ENCODE data around the gene HOXC11. TPM values are rescaled to one million over a fixed set of nuclear protein-coding genes. Genes with fewer than 3 reads are reported as not detected.

The HOXC11 gene
- total and polyA plus RNA-seq, 2 experiments from 2014 or later, result not detected

GRCh38 chr12:53995002-53995377 lies 22.1 kb downstream of the HOXC11 start:
- Histone ChIP-seq H2AFZ (no peak overlapping the region), H3F3A (replicated peaks; ENCODE audit: low read depth) (peaks cover 40% of the 10 kb centered on the region), H3K4me3 (peak overlapping the region; percentile 51), H3K9me2 (ENCODE audit: insufficient read depth) (no peaks in the 10 kb centered on the region), H3K27ac (ENCODE audit: low read depth) (no peak overlapping the region), H3K4me1 (ENCODE audit: insufficient read depth) (peaks cover 45% of the 10 kb centered on the region), H4K20me1 (replicated peaks; ENCODE audit: insufficient read depth) (peaks cover 18% of the 10 kb centered on the region), H3K4me2 (peak overlapping the region; percentile 81), H3K27me3 (ENCODE audit: insufficient read depth) (peaks cover 100% of the 10 kb centered on the region), H3K36me3 (ENCODE audit: insufficient read depth) (no peaks in the 10 kb centered on the region), H3K79me2 (replicated peaks; ENCODE audit: insufficient read depth) (no peaks in the 10 kb centered on the region)
- ATAC-seq, result no peak
- DNase-seq (ENCODE audit: low spot score), result no peak
- TF ChIP-seq EZH2 (IDR thresholded peaks at IDR 0.05; ENCODE audit: low read depth, unreplicated experiment) (peak; percentile 91), ZNF114 (CRISPR knock-in tag; IDR thresholded peaks at IDR 0.05) (no peak), EZH2phosphoT487 (IDR thresholded peaks at IDR 0.05; ENCODE audit: unreplicated experiment) (peak; percentile 43), REST (IDR thresholded peaks at IDR 0.05; ENCODE audit: unreplicated experiment) (no peak)
- Mint-ChIP-seq H3K27ac (no peak overlapping the region), H3K4me3 (peak overlapping the region; percentile 63), H3K36me3 (ENCODE audit: low read depth) (no peaks in the 10 kb centered on the region; the same call in 2 of the 3 replicates), H3K4me1 (peaks cover 50% of the 10 kb centered on the region), H3K9me3 (peaks cover 3% of the 10 kb centered on the region; the same call in 2 of the 3 replicates), H3K27me3 (ENCODE audit: insufficient read depth, low read depth, poor library complexity) (peaks cover 100% of the 10 kb centered on the region)

- H3K4me1 Mint-ChIP-seq, result peaks cover 46% of the 10 kb centered on the region
- H3K27me3 Mint-ChIP-seq (ENCODE audit: insufficient read depth, low read depth, poor library complexity), result peaks cover 100% of the 10 kb centered on the region
- Histone ChIP-seq H3K27ac (ENCODE audit: low read depth) (no peak overlapping the region), H3F3A (replicated peaks; ENCODE audit: low read depth) (peaks cover 34% of the 10 kb centered on the region), H3K9me2 (ENCODE audit: insufficient read depth) (no peaks in the 10 kb centered on the region), H2AFZ (peak overlapping the region; percentile 74; the same call in 1 of the 2 replicates), H3K36me3 (ENCODE audit: insufficient read depth) (no peaks in the 10 kb centered on the region), H3K27me3 (ENCODE audit: insufficient read depth) (peaks cover 100% of the 10 kb centered on the region), H3K4me1 (ENCODE audit: insufficient read depth) (peaks cover 39% of the 10 kb centered on the region), H3K4me2 (peak overlapping the region; percentile 81), H3K79me2 (replicated peaks; ENCODE audit: insufficient read depth) (no peaks in the 10 kb centered on the region), H3K4me3 (peak overlapping the region; percentile 51), H4K20me1 (replicated peaks; ENCODE audit: insufficient read depth) (peaks cover 12% of the 10 kb centered on the region)
- DNase-seq (ENCODE audit: low spot score), result peak; percentile 88
- H3K27ac Mint-ChIP-seq, result no peak overlapping the region
- H3K36me3 Mint-ChIP-seq (ENCODE audit: low read depth), result no peaks in the 10 kb centered on the region
- H3K9me3 Mint-ChIP-seq, result peaks cover 3% of the 10 kb centered on the region; the same call in 2 of the 3 replicates
- peak overlapping the region; percentile 63 for H3K4me3 Mint-ChIP-seq
- peak; percentile 49 for ATAC-seq
- no peak for TF ChIP-seq REST (IDR thresholded peaks at IDR 0.05; ENCODE audit: unreplicated experiment)
- TF ChIP-seq ETS1 (IDR thresholded peaks at IDR 0.05), result 0 out of 2 replicates have a peak, but pooled peaks have one; percentile 10
- peak; percentile 62 for TF ChIP-seq EZH2 (IDR thresholded peaks at IDR 0.05; ENCODE audit: low read depth, unreplicated experiment)
- TF ChIP-seq ZNF114 (CRISPR knock-in tag; IDR thresholded peaks at IDR 0.05), result no peak
Measured at GRCh38 chr12:53995378-53996239, 22.7 kb downstream of the HOXC11 start.

All from GM23338 (cell line).